CD14-positive monocyte (primary cell): ENCODE measurements around the gene RPRD1A. TPM values are rescaled to one million over a fixed set of nuclear protein-coding genes. Genes with fewer than 3 reads are reported as not detected.

Experiments
- DNase-seq, 3 donors: peaks; one replicate each; pipeline ENCODE4 v3.0.0-alpha.2; 2011 to 2022
- H2AFZ ChIP-seq: 2 replicates; pipeline ENCODE4 v1.6.0; 2012; ENCODE audit warnings: mild to moderate bottlenecking, low read depth, low read length, inconsistent platforms; ENCODE audit not compliant: insufficient read depth, poor library complexity, severe bottlenecking
- H3K27ac ChIP-seq, 2 donors: 1 replicate in 1 of 2; 2 replicates in 1 of 2; pipeline ENCODE4 v1.5.1; 2012 to 2013; ENCODE audit warnings: low read length in 2 of 2, control low read depth in 1 of 2, inconsistent platforms in 1 of 2, low read depth in 1 of 2, mild to moderate bottlenecking in 1 of 2
- H3K27me3 ChIP-seq, 2 donors: one replicate each; pipeline versions ENCODE4 v1.6.0 to v1.6.1; 2011 to 2013; ENCODE audit warnings: low read length in 2 of 2; ENCODE audit not compliant: control insufficient read depth in 2 of 2, insufficient read depth in 2 of 2
- H3K36me3 ChIP-seq, 2 donors: replicated peaks in 1 of 2; 1 replicate in 1 of 2; 2 replicates in 1 of 2; pipeline versions ENCODE4 v1.5.1 to v1.6.1; 2012 to 2013; ENCODE audit warnings: low read length in 2 of 2, control low read depth in 1 of 2, inconsistent platforms in 1 of 2, mild to moderate bottlenecking in 1 of 2; ENCODE audit not compliant: insufficient read depth in 2 of 2, control insufficient read depth in 1 of 2
- H3K4me1 ChIP-seq, 2 donors: 1 replicate in 1 of 2; 2 replicates in 1 of 2; pipeline versions ENCODE4 v1.5.1 to v1.6.1; 2012 to 2013; ENCODE audit warnings: low read length in 2 of 2, control low read depth in 1 of 2, inconsistent platforms in 1 of 2, mild to moderate bottlenecking in 1 of 2, moderate library complexity in 1 of 2; ENCODE audit not compliant: insufficient read depth in 2 of 2, control insufficient read depth in 1 of 2
- H3K4me2 ChIP-seq: replicated peaks from 2 replicates; pipeline ENCODE3; 2012; ENCODE audit warnings: low read length, moderate library complexity, mild to moderate bottlenecking; ENCODE audit not compliant: poor library complexity, severe bottlenecking; ENCODE audit errors: extremely low read depth
- H3K4me3 ChIP-seq, 3 experiments: fragments of 200-600 bp in 1 of 3; sonication (generic) in 1 of 3; replicated peaks in 1 of 3; 1 replicate in 2 of 3; 2 replicates in 1 of 3; pipeline ENCODE4 v1.5.1; 2011 to 2013; ENCODE audit warnings: low read length in 3 of 3, mild to moderate bottlenecking in 3 of 3, control low read depth in 2 of 3, low read depth in 2 of 3, inconsistent platforms in 1 of 3, moderate library complexity in 1 of 3
- H3K79me2 ChIP-seq: 2 replicates; pipeline ENCODE4 v1.6.0; 2012; ENCODE audit warnings: mild to moderate bottlenecking, control low read depth, inconsistent platforms, low read length, moderate library complexity; ENCODE audit not compliant: insufficient read depth
- H3K9ac ChIP-seq: 2 replicates; pipeline ENCODE4 v1.6.0; 2017; ENCODE audit warnings: low read length, mild to moderate bottlenecking; ENCODE audit not compliant: insufficient read depth, poor library complexity, severe bottlenecking
- H3K9me3 ChIP-seq, 2 donors: replicated peaks in 1 of 2; 1 replicate in 1 of 2; 2 replicates in 1 of 2; pipeline versions ENCODE4 v1.5.1 to v1.6.1; 2012 to 2013; ENCODE audit warnings: low read length in 2 of 2, control low read depth in 1 of 2; ENCODE audit not compliant: control insufficient read depth in 1 of 2, insufficient read depth in 1 of 2
- H4K20me1 ChIP-seq: 2 replicates; pipeline ENCODE4 v1.6.0; 2012; ENCODE audit warnings: mild to moderate bottlenecking, low read length, control low read depth, moderate library complexity; ENCODE audit not compliant: insufficient read depth
- H3K27ac Mint-ChIP-seq, 7 donors: one replicate each; pipeline ENCODE4 v1.8.0; 2020; ENCODE audit warnings: mild to moderate bottlenecking in 7 of 7, mixed read lengths in 7 of 7, moderate library complexity in 6 of 7, inconsistent platforms in 2 of 7
- H3K27me3 Mint-ChIP-seq, 3 donors: one replicate each; pipeline ENCODE4 v1.8.0; 2021 to 2022; ENCODE audit warnings: low read depth in 3 of 3, mild to moderate bottlenecking in 3 of 3, mixed read lengths in 3 of 3, moderate library complexity in 3 of 3, inconsistent platforms in 1 of 3
- H3K36me3 Mint-ChIP-seq, 2 donors: one replicate each; pipeline ENCODE4 v1.8.0; 2020; ENCODE audit warnings: mixed read lengths in 2 of 2, inconsistent platforms in 1 of 2, mild to moderate bottlenecking in 1 of 2
- H3K4me1 Mint-ChIP-seq: one replicate; pipeline ENCODE4 v1.8.0; 2020; ENCODE audit warnings: mild to moderate bottlenecking, mixed read lengths
- H3K4me3 Mint-ChIP-seq, 2 donors: one replicate each; pipeline ENCODE4 v1.8.0; 2020; ENCODE audit warnings: mild to moderate bottlenecking in 2 of 2, mixed read lengths in 2 of 2, moderate library complexity in 1 of 2
- H3K9me3 Mint-ChIP-seq, 7 donors: one replicate each; pipeline ENCODE4 v1.8.0; 2020 to 2022; ENCODE audit warnings: mixed read lengths in 7 of 7, mild to moderate bottlenecking in 6 of 7, moderate library complexity in 6 of 7, inconsistent platforms in 2 of 7
- WGBS: methylation state at CpG from one replicate; pipeline ENCODE4 v1.1.5; 2013; ENCODE audit warnings: missing lambda C conversion rate; ENCODE audit not compliant: insufficient coverage; 5-methylcytosine and 5-hydroxymethylcytosine counted together
- intact Hi-C, 2 donors: fragments of 100-400 bp; cut with micrococcal nuclease; formaldehyde crosslinking; loops; one replicate each; pipeline versions ENCODE4 v1.15.0 to v1.15.1; 2023
- polyA plus RNA-seq, 3 donors: library from polyadenylated mRNA; depleted of rRNA in 1 of 3; unstranded in 2 of 3; stranded (reverse) in 1 of 3; fragments of 300-500 nt in 2 of 3; fragments of >200 nt in 1 of 3; fragmentation: Illumina TruSeq in 2 of 3; gene quantifications; 1 replicate in 2 of 3; 2 replicates in 1 of 3; pipeline ENCODE4 v1.2.3, GENCODE V29; 2012 to 2021
- TF ChIP-seq, protein P1 (sequence below): fragments of 200-600 bp; IDR thresholded peaks from one replicate; pipeline ENCODE4 v1.8.0; 2022; ENCODE audit warnings: antibody characterized with exemption, mild to moderate bottlenecking

Gene RPRD1A
- polyA plus RNA-seq, 3 donors = 10.0 to 30.3 (median 10.9) TPM

GRCh38 chr18:36012891-36013290 lies 54.5 kb downstream of the RPRD1A start:
- H3K4me3 ChIP-seq = no peak overlapping the region
- H3K36me3 ChIP-seq = no peaks in the 10 kb centered on the region
- no peaks in the 10 kb centered on the region for H3K79me2 ChIP-seq
- TF ChIP-seq, protein P1, sequence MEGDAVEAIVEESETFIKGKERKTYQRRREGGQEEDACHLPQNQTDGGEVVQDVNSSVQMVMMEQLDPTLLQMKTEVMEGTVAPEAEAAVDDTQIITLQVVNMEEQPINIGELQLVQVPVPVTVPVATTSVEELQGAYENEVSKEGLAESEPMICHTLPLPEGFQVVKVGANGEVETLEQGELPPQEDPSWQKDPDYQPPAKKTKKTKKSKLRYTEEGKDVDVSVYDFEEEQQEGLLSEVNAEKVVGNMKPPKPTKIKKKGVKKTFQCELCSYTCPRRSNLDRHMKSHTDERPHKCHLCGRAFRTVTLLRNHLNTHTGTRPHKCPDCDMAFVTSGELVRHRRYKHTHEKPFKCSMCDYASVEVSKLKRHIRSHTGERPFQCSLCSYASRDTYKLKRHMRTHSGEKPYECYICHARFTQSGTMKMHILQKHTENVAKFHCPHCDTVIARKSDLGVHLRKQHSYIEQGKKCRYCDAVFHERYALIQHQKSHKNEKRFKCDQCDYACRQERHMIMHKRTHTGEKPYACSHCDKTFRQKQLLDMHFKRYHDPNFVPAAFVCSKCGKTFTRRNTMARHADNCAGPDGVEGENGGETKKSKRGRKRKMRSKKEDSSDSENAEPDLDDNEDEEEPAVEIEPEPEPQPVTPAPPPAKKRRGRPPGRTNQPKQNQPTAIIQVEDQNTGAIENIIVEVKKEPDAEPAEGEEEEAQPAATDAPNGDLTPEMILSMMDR = no peak
- H2AFZ ChIP-seq = no peak overlapping the region
- Mint-ChIP-seq H3K4me1 (peaks cover 5% of the 10 kb centered on the region), H3K27ac (peak overlapping the region in 1 of 7 donors; percentile 64), H3K9me3 (no peaks in the 10 kb centered on the region), H3K4me3 (no peak overlapping the region), H3K36me3 (peaks cover 0 to 4% of the 10 kb centered on the region in 2 donors), H3K27me3 (no peaks in the 10 kb centered on the region)
- intact Hi-C loops = loop anchor here in 1 of 2 donors (10.0 kb wide), 1 partner anchor 802 kb away; no protein-coding TSS in a partner anchor
- no peak for DNase-seq
- no peaks in the 10 kb centered on the region for H3K9me3 ChIP-seq
- no peak overlapping the region for H3K4me2 ChIP-seq
- no peak overlapping the region for H3K9ac ChIP-seq
- no CpG with 5 or more reads among the region's 2 CpGs for WGBS
- H3K27ac ChIP-seq = no peak overlapping the region
- no peaks in the 10 kb centered on the region for H3K27me3 ChIP-seq
- H4K20me1 ChIP-seq = no peaks in the 10 kb centered on the region
- H3K4me1 ChIP-seq = no peaks in the 10 kb centered on the region

GRCh38 chr18:36009214-36009613 lies 58.1 kb downstream of the RPRD1A start:
- H3K36me3 Mint-ChIP-seq = no peaks in the 10 kb centered on the region
- H4K20me1 ChIP-seq = no peaks in the 10 kb centered on the region
- TF ChIP-seq, protein P1 = no peak
- WGBS = no CpG with 5 or more reads among the region's 3 CpGs
- no peaks in the 10 kb centered on the region for H3K4me1 Mint-ChIP-seq
- H3K79me2 ChIP-seq = no peaks in the 10 kb centered on the region
- no peak overlapping the region for H3K9ac ChIP-seq
- H3K27me3 Mint-ChIP-seq = peaks cover 0 to 3% (median 0%) of the 10 kb centered on the region in 3 donors
- no peak overlapping the region for H3K4me3 Mint-ChIP-seq
- H3K36me3 ChIP-seq = no peaks in the 10 kb centered on the region
- intact Hi-C loops = no loop called here
- no peak overlapping the region for H3K4me3 ChIP-seq
- H3K27ac ChIP-seq = no peak overlapping the region
- H2AFZ ChIP-seq = no peak overlapping the region
- no peak overlapping the region for H3K27ac Mint-ChIP-seq
- no peaks in the 10 kb centered on the region for H3K9me3 Mint-ChIP-seq
- H3K27me3 ChIP-seq = no peaks in the 10 kb centered on the region
- no peak for DNase-seq
- H3K4me1 ChIP-seq = no peaks in the 10 kb centered on the region
- H3K4me2 ChIP-seq = no peak overlapping the region
- H3K9me3 ChIP-seq = no peaks in the 10 kb centered on the region
